Heart right ventricle (tissue), 16 donors: ENCODE measurements around the gene RPL18A. TPM values are rescaled to one million over a fixed set of nuclear protein-coding genes. Genes with fewer than 3 reads are reported as not detected.

Experiments used
- ATAC-seq, 8 donors: fragments of 200-7000 bp; cut with Tn5 transposase; one replicate each; pipeline ENCODE4 v1.9.1; 2020; ENCODE audit warnings: mild to moderate bottlenecking in 8 of 8, moderate library complexity in 8 of 8, moderate number of reproducible peaks in 1 of 8
- DNase-seq, 2 donors: peaks; one replicate each; pipeline ENCODE4 v3.0.0-alpha.2; 2020
- H3K27ac ChIP-seq, 10 donors: fragments of 200-600 bp; sonication (generic) in 2 of 10; one replicate each; pipeline versions ENCODE4 v1.5.0 to v1.8.0; 2020 to 2022; ENCODE audit warnings: mild to moderate bottlenecking in 3 of 10
- H3K27me3 ChIP-seq, 7 donors: fragments of 200-600 bp; one replicate each; pipeline ENCODE4 v1.8.0; 2021 to 2022; ENCODE audit warnings: mild to moderate bottlenecking in 2 of 7
- H3K36me3 ChIP-seq, 9 donors: fragments of 200-600 bp; sonication (generic) in 1 of 9; one replicate each; pipeline versions ENCODE4 v1.5.0 to v1.8.0; 2020 to 2022; ENCODE audit warnings: mild to moderate bottlenecking in 2 of 9
- H3K4me1 ChIP-seq, 9 donors: fragments of 200-600 bp; sonication (generic) in 1 of 9; one replicate each; pipeline versions ENCODE4 v1.5.0 to v1.8.0; 2020 to 2022; ENCODE audit warnings: mild to moderate bottlenecking in 4 of 9
- H3K4me3 ChIP-seq, 10 donors: fragments of 200-600 bp; sonication (generic) in 2 of 10; one replicate each; pipeline versions ENCODE4 v1.5.0 to v1.8.0; 2020 to 2022; ENCODE audit warnings: mild to moderate bottlenecking in 7 of 10, moderate library complexity in 2 of 10
- H3K9me3 ChIP-seq, 11 donors: fragments of 200-600 bp in 10 of 11; sonication (generic) in 2 of 11; one replicate each; pipeline versions ENCODE4 v1.5.0 to v1.8.0; 2013 to 2022; ENCODE audit warnings: mild to moderate bottlenecking in 2 of 11, control low read depth in 1 of 11, moderate library complexity in 1 of 11
- CTCF ChIP-seq, 9 donors: fragments of 200-600 bp; sonication (generic) in 2 of 9; IDR thresholded peaks; one replicate each; pipeline versions ENCODE4 v1.5.0 to v1.8.0; 2021 to 2022; ENCODE audit warnings: antibody characterized with exemption in 9 of 9, mild to moderate bottlenecking in 5 of 9, moderate library complexity in 1 of 9
- WGBS, 2 donors: extraction: QIAGEN DNeasy Blood & Tissue Kit; methylation state at CpG; one replicate each; pipeline ENCODE4 v1.1.7; 2013; ENCODE audit warnings: inconsistent platforms in 1 of 2; 5-methylcytosine and 5-hydroxymethylcytosine counted together
- intact Hi-C, 10 donors: fragments of 100-400 bp; cut with DNase I; formaldehyde crosslinking; loops; one replicate each; pipeline versions ENCODE4 v1.11.1 to v1.14.2; 2022
- polyA plus RNA-seq, 2 donors: library from polyadenylated mRNA; stranded (reverse); fragments of 200-250 nt; gene quantifications; one replicate each; pipeline ENCODE4 v1.2.3, GENCODE V29; 2013
- total RNA-seq, 10 donors: library from RNA; stranded (reverse); fragmentation: NEBNext Ultra II Directional in 3 of 10; extraction: Animal tissue kit (Norgen Biotek cat#: 25700) in 3 of 10; gene quantifications; one replicate each; pipeline versions ENCODE4 v1.2.1 to v1.2.4, GENCODE V29; 2021 to 2023
- donor health status: Arrhythmogenic right ventricular cardiomyopathy.
- donor health status: ischemic (EF 13 %, LVEDD 7.1; RV severe dilation, severe dysfunction).
- donor health status: healthy with polysubstance abuse.
- donor health status: DM: no; HTN: yes; CAD: no.
- donor health status: DM: no; HTN: no; CAD: no.
- donor health status: ischemic (EF 25% LVEDD 6.9; RV normal size, moderate dysfunction).
- donor health status: ischemic (EF 25% LVEDD 5.7; RV mildly dilated, moderate dysfunction).
- donor health status: healthy.
- donor health status: DM: yes; HTN: yes; CAD: no.
- donor health status: Ischemic cardiomyopathy.
- donor health status: ischemic (EF 35%, LVEDD 5.7; RV mildly dilated, moderate dysfunction).
- donor health status: nonischemic (EF 11% LVEDD 7.7; RV severe dilation, severe dysfunction).
- donor health status: DM: yes; HTN: yes; CAD: no.
- donor health status: PGD.
- donor health status: ischemic (EF 29% LVEDD 5.4; RV normal size, mild dysfunction).
- donor health status: nonischemic (EF 23%, LVEDD 6.1; RV moderate dilation, normal function).

Gene RPL18A
- total and polyA plus RNA-seq, 12 donors: 623 to 2,570 (median 686) TPM

DNA sequence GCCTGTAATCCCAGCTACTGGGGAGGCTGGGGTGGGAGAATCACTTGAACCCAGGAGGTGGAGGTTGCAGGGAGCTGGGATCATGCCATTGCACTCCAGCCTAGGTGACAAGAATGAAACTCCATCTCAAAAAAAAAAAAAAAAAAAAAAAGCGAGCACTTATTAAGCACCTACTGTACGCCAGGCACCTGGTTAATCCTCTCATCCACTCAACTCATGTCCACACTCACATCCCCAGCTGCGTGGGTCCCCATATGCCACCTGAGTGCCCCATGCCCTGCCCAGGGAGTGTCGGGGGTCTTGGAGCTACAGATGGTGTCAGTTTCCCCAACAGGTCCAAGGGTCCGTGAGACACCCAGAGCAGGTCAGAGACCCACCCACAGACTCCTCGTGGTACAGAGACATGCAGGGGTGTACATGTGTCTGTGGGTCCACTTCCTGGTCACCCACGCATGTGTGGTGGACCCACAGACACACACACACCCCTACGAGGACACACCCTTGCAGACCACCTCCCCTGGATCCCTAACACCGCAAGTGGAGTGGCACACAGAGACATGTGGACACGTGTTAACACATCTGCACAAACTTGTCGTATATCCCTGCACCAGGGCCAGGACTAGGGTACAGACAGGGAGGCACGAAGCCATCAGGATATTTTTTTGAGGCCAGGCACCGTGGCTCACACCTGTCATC lies 41.9 kb upstream of the RPL18A start:
- 76 to 80% methylated on average over 13 of the region's 13 CpGs for WGBS, 2 donors
- ATAC-seq (no peak), DNase-seq (no peak)
- no peaks in the 10 kb centered on the region for H3K36me3 ChIP-seq
- H3K9me3 ChIP-seq: no peaks in the 10 kb centered on the region
- peaks cover 0 to 62% (median 25%) of the 10 kb centered on the region in 7 donors for H3K27me3 ChIP-seq
- TF ChIP-seq CTCF (IDR thresholded peaks at IDR 0.05): no peak
- intact Hi-C loops: no loop called here
- H3K27ac ChIP-seq: no peak overlapping the region
- H3K4me1 ChIP-seq: no peaks in the 10 kb centered on the region
- H3K4me3 ChIP-seq: no peak overlapping the region

GRCh38 chr19:17821190-17821589 lies 38.5 kb upstream of the RPL18A start, which contains the start of gene INSL3:
Gene INSL3 (minus strand): TSS chr19:17821519. CDS start chr19:17821506, 13 bp downstream.
- intact Hi-C loops: no loop called here
- Histone ChIP-seq H3K4me1 (no peaks in the 10 kb centered on the region), H3K27ac (no peak within 1 kb of the TSS), H3K36me3 (peaks cover 0 to 9% (median 0%) of the 10 kb centered on the region in 9 donors), H3K27me3 (peaks cover 0 to 52% (median 22%) of the 10 kb centered on the region in 7 donors), H3K4me3 (no peak within 1 kb of the TSS), H3K9me3 (no peaks in the 10 kb centered on the region)
- no peak for TF ChIP-seq CTCF (IDR thresholded peaks at IDR 0.05)
- no peak for ATAC-seq
- DNase-seq: no peak
- WGBS, 2 donors: 60 to 61% methylated on average over 34 of the region's 34 CpGs

GRCh38 chr19:17824339-17824738 lies 35.4 kb upstream of the RPL18A start:
- H3K27ac ChIP-seq: no peak overlapping the region
- H3K36me3 ChIP-seq: peaks cover 0 to 29% (median 0%) of the 10 kb centered on the region in 9 donors
- H3K4me1 ChIP-seq: no peaks in the 10 kb centered on the region
- H3K27me3 ChIP-seq: peaks cover 0 to 42% (median 15%) of the 10 kb centered on the region in 7 donors
- 49 to 60% methylated on average over 8 of the region's 8 CpGs for WGBS, 2 donors
- no peak for TF ChIP-seq CTCF (IDR thresholded peaks at IDR 0.05)
- DNase-seq (no peak), ATAC-seq (no peak)
- H3K9me3 ChIP-seq: no peaks in the 10 kb centered on the region
- intact Hi-C loops: no loop called here
- no peak overlapping the region for H3K4me3 ChIP-seq

DNA sequence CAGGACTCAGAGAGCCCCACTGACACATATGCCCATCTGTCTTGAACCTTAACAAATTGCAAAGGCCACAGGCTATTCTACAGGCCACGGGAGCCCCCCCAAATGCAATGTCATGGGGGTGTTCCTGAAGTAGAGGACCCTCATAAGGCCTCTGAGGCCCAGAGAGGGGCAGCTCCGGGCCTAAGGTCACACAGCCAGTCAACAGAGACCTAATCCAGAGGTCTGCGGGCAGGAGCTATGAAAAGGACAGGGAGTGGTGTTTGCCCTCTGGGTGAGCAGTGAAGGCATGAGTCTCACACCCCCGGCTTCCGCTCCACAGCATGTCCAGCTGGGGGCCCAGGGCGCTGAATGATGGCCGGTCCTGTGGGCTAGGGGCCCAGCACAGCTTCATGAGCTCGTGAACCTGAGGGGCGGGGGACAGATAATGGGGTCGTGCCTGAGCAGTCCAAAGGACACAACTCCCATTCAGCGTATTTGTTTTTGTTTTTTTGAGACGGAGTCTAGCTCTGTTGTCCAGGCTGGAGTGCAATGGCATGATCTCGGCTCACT lies 33.1 kb upstream of the RPL18A start:
- no peak for TF ChIP-seq CTCF (IDR thresholded peaks at IDR 0.05)
- no peak overlapping the region for H3K27ac ChIP-seq
- intact Hi-C loops: no loop called here
- H3K4me1 ChIP-seq: peaks cover 0 to 5% (median 0%) of the 10 kb centered on the region in 9 donors
- DNase-seq (no peak), ATAC-seq (no peak)
- H3K27me3 ChIP-seq: peaks cover 0 to 46% (median 27%) of the 10 kb centered on the region in 7 donors
- 84 to 93% methylated on average over 13 of the region's 13 CpGs for WGBS, 2 donors
- peaks cover 0 to 47% (median 0%) of the 10 kb centered on the region in 9 donors for H3K36me3 ChIP-seq
- H3K9me3 ChIP-seq: no peaks in the 10 kb centered on the region
- H3K4me3 ChIP-seq: no peak overlapping the region
